ENCODE results near the gene CARNS1.
"Not testable (repeated sequence)": the region's sequence is repeated elsewhere in the genome, so short reads cannot be mapped to it uniquely, and the experiment has no call there.

CARNS1 gene

DNA sequence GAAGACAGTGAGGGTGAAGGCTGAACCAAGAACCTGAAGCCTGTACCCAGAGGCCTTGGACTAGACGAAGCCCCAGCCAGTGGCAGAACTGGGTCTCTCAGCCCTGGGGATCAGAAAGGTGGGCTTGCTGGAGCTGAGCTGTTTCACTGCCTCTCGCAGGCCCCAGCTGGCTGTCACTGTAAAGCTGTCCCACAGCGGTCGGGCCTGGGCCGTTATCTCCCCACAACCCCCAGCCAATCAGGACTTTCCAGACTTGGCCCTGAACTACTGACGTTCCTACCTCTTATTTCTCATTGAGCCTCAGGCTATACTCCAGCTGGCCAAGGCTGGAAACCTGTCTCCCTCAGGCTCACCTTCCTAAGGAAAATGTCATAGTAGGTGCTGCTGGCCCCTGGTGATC is 17.9 kb upstream of the CARNS1 start:
- DNase-seq: peak; percentile 80

DNA sequence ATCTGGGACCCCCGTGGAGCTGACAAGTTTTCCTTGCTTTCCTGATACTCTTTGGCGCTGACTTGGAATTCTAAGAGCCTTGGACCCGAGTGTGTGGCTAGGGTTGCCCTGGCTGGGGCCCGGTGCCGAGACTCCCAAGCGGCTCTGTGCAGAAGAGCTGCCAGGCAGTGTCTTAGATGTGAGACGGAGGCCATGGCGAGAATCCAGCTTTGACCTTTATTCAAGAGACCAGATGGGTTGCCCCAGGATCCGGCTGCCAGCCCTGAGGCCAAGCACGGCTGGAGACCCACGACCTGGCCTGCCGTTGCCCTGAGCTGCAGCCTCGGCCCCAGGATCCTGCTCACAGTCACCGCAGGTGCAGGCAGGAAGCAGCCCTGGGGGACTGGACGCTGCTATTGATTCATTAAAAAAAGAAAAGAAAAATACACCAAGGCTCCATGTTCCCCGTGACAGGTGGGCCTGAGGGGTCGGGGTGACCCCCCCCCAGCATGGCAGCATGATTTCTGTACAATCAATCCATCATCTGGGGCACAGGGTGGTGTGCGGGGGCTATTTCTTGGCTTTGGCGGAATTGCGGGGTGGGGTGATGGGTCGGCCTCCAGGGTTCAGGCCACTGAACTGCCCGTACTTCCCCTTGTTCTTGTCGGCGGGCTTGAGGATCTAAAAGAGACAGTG is 17.4 kb upstream of the CARNS1 start:
- DNase-seq: no peak

DNA sequence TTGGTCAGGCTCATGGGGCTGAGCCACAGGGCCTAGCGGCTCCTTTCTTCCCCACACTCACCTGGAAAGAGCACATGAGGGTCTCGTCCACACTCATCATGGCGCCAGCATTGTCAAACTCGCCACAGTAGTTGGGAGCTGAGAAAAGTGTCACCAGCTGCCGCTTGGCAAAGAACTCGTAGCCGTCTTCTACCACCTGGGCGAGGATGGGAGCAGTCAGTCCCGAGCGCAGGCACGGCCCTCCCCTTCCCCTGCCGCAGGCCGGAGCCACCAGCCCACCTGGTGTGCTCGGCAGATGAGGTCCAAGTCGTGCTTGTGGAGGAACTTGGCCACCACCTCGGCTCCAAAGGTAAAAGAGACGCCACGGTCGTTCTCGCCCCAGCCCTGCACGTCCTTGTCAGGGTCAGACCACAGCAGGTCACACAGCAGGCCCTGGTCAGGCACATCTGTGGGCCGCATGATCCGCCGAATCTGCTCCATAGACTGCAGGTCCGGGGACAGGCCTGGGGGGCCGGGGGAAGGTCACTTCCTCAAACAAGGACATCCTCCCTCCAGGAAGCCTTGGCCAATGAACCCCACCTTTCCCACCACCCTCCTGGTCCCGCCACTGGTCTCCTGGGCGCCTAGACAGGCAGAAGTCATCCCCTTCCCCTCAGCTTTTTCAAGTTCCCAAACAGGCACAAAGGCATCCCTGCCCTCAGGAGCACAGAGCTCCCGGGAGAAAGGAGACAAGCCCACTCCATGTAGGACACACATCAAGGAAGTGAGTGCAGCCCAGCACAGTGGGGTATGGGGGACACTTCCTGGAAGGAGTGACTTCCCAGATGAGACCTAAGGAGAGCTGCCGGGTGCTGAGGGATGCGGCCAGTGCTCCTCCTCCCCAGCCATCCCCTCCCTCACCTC is 16.6 kb upstream of the CARNS1 start:
- no peak for DNase-seq

DNA sequence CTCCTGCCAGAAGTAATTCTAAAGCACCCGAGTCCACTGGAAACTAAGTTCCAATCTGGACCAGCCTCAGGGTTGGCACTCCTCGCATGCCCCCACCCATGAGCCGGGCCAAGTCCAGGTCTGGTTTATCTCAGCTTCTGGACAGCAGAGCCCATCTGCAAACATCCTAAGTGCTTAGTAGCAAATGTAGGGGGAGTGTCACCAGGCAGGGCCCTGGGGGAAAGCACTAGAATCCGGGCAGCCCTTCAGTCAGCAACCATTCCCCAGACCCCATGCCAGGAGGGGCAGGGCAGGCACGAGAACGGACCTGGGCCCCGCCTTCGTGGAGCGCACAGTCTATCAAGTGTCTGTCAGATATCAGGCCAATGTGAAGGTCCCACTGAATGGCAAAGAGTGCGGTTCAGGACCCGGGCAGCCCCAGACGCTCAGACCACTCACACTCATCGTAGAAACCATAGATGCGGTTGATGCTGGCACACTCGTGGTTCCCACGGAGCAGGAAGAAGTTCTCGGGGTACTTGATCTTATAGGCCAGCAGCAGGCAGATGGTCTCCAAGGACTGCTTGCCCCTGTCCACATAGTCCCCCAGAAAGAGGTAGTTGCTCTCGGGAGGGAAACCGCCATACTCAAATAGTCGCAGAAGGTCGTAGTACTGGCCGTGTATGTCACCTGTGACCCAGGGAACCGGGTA is 15.1 kb upstream of the CARNS1 start:
- DNase-seq: peak; percentile 50

DNA sequence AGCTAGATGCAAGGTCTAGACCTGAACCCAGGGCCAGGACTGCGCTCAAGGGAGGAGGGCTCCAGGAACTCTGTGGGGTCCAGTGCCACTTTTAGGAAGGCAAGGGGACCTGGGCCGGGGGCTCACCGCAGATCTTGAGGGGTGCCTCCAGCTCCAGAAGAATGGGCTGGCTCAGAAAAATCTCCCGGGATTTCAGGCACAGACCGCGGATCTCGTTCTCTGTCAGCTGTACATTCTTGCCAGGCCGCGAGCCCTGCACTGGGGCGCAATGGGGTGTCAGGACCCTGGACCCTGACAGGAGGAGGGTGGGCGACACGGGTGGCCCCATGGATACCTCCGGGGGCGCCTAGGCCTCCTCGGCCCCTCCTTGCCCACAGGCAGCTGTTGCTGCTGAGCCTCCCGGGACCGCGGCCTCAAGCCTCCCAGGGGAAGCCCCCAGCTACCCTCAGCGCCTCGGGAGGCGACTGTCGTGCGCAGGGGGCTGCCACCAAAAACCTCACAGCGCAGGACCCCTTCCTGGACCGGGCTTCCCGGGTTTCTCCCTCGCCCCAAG is 14.5 kb upstream of the CARNS1 start:
- no peak for DNase-seq

DNA sequence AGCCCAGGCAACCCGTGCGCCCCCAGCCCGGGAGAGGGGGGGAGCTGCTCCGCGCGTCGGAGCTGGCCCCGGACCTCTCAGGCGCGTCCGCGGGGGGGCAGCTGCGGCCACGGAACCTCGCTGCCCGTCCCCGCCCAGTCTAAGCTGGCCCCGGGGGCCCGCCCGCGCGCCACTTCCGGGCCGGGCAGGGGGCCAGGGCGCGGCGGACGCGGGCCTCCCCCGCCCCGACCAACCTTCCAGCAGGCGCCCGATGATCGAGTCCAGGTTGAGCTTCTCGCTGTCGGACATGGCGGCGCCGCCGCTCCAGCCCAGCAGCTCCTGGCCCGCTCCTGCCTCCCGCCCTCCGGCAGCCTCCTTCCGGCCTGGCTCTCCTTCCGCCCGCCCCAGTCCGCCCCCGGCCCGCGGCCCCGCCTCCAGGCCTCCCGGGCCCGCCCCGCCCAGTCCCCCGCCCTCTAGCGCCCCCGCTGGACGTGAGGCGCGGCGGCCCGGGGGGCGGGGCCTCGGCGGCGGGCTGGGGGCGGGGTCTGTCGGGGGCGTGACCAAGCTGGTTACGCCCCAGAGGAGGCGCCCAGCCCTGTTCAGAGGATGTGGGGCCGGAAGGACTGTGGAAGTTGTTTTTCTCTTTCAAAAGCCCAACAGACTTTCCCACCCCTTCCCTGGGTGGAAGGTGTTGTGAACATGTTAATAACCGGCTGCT is 13.8 kb upstream of the CARNS1 start, which contains the start of gene PPP1CA:
Gene PPP1CA, minus strand, starts transcription at position 364 of the 697 bp plus-strand sequence. Its CDS starts 76 bp downstream, at position 288.
- peak; percentile 95 for DNase-seq

DNA sequence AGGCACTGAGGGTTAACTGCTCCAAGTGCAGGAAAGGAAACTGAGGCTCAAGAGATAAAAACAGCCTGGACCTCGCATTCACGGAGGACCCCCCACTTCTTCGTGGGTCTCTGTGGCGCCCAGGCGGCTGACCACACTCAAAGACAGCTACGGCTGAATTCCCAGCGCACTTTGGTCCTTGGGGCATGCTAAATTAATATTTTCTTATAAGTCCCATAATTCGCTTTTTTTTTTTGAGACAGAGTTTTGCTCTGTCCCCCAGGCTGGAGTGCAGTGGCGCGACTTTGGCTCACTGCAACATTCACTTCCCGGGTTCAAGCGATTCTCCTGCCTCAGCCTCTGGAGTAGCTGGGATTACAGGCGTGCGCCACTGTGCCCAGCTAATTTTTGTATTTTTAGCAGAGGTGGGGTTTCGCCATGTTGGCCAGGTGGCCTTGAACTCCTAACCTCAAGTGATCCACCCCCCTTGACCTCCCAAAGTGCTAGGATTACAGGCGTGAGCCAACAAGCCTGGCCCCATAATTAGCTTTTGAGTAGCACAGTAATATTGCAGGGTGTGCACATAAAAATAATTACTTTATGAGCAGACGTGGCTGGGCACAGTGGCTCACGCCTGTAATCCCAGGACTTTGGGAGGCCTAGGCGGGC is 13.2 kb upstream of the CARNS1 start:
- DNase-seq: not testable (repeated sequence)

DNA sequence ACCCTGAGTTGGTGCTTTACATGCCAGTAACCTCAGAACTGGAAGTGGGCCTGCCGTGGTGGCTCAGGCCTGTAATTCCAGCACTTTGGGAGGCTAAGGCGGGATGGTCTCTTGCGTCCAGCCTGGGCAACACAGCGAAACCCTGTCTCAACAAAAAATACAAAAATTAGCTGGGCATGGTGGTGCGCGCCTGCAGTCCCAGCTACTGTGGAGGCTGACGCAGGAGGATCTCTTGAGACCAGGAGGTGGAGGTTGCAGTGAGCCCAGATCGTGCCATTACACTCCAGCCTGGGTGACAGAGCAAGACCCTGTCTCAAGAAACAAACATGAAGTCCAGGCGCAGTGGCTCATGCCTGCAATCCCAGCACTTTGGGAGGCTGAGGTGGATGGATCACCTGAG is 12.4 kb upstream of the CARNS1 start:
- DNase-seq: not testable (repeated sequence)

DNA sequence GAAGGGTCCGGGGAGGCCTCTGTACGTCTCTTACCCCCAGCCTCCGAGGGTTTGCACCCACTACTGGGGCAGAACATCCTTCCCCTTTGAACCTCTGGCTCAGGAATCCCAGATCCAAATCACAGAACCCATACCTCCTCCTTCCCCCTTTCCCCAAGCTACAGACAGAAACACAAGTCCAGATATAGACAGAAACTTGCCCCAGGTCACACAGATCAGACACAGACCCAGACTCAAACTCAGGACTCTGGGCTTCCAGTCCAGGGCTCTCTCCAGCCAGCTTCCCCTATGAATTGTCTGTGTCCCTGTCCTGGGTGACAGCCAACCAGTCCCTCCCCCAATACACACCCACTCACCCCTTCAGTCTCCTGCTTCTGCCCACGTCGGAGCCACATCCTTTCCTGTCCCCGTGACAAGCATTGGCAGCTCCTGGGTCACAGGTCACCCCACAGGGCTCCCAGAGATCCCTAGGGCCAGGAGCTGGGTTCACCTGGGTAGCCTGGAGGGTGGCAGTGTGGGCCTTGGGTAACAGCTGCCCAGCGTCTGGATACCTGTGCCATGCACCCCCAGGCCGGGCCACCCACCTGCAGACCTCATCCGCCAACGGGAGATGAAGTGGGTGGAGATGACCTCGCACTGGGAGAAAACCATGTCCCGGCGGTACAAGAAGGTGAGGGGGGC is 10.8 kb upstream of the CARNS1 start:
- DNase-seq: peak; percentile 33

DNA sequence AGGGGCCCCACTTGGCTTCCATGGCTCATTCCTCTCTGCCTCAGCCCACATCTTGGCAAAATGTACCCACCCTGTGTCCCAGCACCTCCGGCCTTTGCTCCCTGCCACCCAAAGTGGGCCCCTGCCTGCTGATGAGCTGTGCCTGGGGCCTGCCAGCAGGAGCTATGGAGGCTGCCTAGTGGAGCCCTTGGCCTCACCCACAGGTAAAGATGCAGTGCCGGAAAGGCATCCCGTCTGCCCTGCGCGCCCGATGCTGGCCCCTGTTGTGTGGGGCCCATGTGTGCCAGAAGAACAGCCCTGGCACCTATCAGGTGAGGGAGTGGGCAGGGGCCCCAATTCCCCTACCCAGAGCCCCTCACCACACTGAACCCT is 10.3 kb upstream of the CARNS1 start:
- no peak for DNase-seq

DNA sequence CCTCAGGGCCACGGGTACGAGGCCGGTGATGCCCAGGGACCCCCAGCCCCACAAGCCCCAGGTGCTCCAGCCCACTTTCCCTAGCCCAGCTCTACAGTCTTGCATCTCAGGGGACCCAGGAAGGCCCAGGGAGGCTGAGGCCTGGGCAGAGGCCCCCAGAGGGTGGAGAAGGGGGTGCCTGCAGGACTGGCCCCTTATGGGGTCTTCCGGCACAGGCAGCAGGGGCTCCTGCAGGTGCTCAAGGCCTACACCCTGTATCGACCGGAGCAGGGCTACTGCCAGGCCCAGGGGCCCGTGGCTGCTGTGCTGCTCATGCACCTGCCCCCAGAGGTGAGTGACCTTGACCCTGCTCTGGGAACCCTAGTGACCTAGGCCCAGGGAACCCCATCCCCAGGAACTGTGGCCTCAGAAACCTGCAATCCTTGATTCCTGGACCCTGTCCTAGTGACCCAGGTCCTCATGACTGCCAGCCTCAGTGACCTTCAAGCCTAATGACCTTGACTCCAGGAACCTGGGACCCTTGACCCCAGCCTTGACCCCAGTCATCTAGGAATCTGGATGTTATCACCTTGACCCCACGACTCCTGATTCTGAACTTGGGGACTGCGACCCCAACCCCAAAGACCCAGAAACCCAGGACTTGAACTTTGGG is 9.7 kb upstream of the CARNS1 start:
- no peak for DNase-seq

DNA sequence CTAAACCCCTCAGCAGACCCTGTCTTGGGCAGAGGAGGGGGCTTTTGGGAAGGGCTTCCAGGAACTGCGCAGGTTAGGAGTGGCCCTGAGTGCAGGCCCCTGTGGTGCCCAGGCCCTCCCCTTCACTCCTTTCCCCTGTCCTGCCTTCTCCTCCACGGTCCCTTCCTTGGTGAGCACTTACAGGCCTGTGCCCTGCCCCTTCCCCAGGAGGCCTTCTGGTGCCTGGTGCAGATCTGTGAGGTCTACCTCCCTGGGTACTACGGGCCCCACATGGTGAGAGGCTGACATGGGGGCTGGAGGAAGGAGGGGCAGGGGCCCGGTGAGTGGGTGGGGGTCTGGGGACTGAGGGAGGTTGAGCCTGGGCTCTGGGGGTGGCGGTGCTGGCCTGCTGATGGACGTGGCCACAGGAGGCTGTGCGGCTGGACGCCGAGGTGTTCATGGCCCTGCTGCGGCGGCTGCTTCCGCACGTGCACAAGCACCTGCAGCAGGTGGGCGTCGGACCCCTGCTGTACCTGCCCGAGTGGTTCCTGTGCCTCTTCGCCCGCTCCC is 9.0 kb upstream of the CARNS1 start:
- no peak for DNase-seq

DNA sequence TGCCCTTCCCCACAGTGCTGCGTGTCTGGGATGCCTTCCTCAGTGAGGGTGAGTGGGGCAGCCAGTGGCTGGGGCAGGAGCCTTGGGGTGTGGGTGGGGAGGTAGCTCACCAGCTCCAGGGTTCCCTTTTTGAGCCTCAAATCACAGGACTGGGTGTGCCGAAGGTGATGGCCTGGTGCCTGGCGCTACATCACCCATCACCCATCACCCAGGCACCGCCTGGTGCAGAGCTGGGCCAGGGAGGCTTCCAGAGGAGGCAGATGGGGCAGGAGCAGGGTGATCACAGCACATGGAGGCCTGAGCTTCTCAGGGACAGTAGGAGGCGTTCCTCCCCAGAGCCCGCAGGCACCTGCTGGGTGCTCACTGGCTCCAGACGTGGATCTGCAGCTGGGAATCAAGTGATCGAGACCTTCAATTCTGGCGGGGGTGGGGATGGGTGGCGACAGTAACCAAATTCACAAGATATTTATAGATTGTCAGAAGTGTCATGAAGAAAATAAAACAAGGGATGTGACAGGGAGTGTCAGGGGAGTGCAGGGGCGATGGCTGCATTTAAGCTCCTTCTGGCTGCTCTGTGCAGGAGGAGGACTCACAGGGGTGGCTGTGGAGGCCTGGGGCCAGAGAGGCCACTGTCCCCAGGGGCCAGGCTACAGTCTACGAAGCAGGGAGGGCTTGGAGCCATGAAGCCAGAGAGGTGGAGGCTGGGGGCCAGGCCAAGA is 8.3 kb upstream of the CARNS1 start:
- no peak for DNase-seq

DNA sequence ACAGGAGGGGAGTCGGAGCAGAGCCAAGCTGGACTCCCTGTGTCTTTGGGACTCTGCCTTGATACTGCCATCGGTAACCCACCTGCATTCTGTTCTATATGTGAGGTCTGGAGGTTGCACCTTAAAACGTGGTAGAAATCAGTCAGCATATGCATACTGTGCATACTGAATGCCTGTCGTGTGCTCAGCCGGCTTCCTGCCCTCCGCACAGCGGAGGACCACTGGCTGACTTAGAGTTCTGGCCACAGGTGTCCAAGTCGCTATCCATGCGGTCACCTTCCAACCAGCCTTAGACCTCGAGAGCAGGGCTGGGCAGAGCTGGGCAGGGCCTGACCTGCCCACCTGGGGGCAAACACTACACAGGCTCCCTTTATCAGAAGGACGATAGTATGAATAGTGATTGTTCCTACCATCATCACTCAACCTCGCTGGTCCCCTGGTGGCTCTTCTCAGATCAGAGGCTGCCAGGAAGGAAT is 7.8 kb upstream of the CARNS1 start:
- DNase-seq: no peak

DNA sequence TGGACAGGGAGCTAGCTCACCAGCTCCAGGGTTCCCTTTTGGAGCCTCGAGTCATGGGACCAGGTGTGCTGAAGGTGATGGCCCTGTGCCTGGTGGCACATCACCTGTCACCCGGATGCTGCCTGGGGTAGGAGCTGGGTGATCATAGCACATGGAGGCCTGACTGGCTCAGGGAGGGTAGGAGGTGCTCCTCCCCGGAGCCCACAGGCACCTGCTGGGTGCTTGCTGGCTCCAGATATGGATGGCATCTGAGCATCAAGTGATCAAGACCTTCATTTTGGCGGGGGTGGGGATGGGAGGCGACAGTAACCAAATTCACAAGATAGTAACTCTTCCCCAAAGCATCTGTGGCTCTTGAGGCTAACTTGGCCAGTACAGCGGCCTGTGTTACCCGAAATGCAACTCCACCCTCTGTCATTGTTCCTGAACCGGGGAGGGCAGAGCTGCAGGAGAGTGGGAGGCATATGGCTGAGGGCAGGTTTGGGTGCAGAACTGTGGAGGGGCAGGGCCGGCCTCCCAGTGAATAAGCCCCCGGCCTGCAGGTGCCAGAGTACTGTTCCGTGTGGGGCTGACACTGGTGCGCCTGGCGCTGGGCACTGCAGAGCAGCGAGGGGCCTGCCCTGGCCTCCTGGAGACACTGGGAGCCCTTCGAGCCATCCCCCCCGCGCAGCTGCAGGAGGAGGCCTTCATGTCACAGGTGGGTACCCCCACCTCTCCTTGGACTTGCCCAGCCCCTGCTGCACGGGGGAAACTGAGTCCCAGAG is 6.9 kb upstream of the CARNS1 start:
- peak; percentile 73 for DNase-seq

DNA sequence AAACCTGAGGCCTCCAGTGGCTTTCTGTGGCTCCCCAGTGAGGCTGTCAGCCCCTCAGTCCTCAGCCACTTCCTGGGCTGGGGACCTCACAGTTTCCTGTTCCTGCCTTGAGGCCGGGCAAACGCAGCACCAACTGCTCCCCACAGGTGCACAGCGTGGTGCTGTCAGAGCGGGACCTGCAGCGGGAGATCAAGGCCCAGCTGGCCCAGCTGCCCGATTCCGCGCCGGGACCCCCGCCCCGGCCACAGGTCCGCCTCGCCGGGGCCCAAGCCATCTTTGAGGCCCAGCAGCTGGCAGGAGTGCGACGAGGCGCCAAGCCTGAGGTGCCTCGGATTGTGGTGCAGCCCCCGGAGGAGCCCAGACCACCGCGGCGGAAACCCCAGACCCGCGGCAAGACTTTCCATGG is 6.2 kb upstream of the CARNS1 start:
- DNase-seq: peak; percentile 67

DNA sequence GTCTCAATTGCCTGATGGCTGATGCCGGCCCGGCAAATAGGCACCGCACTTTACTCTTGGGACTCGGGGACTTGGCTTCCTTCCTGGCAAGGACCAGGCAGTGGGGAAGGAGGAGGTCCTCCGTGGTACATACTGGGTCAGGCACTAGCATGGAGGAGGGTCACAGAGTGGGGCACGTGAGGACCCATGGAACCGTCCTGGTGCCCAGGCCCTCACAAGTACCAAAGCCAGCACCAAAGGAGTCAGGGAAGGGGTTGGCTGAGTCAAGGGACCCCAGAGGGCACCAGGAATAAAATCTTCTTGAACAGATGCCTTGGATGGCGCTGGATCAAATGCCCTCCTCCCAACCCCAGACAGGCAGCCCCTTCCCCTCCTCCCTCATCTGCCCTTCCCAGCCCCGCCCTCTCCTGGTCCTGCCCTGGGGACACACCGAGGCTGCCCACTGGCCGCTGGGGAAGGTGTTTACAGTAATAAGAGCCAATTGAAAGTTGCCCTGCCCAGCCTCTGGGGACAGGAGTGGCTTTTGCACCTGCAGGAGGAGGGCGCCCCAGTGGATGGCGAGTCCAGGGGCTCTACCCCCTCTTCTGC is 5.6 kb upstream of the CARNS1 start:
- no peak for DNase-seq

DNA sequence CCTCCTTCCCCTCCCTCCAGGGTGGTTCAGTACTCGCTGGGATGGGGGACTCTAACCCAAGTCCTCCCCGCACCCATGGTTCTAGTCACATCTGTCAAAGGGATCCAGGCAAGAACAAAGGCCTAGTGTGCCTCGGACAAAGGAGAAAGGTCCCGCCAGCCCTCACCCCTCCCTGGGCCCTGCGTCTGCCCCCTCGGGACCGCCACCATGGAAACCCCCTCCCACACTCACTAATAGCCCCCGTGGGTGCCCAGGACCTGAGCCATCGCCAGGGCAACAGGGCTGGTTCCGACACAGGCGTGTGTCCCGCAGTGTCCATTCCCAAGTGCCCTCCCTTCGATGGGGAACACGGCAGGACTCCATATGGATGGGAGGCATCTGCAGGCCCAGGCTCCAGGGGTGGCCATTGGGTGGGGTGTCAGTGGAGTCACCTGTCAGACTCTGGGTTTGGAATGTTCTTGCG is 5.1 kb upstream of the CARNS1 start:
- no peak for DNase-seq

Measured in hematopoietic multipotent progenitor cell treated with erythropoietin and hydrocortisone succinate and interleukin-3 and kit ligand, for 6 days (in vitro differentiated cells).